Activated CD4-positive, alpha-beta T cell treated with anti-CD3 and anti-CD28 coated beads, Interleukin-2, amount 50 U/mL, for 1 hour (primary cell): ENCODE results near the gene DDX56.

Source experiments
- DNase-seq: peaks from one replicate; pipeline ENCODE4 v3.0.0-alpha.2; 2020

DDX56 gene

GRCh38 chr7:44534087-44534486 lies 39.6 kb downstream of the DDX56 start:
- no peak for DNase-seq

GRCh38 chr7:44533301-44534055 lies 40.2 kb downstream of the DDX56 start:
- no peak for DNase-seq

GRCh38 chr7:44531421-44532380 lies 42.0 kb downstream of the DDX56 start:
- no peak for DNase-seq

GRCh38 chr7:44530990-44531389 lies 42.7 kb downstream of the DDX56 start:
- DNase-seq: no peak

GRCh38 chr7:44524811-44525388 lies 48.8 kb downstream of the DDX56 start:
- no peak for DNase-seq

- DNase-seq: no peak
These were observed 51.4 kb downstream of the DDX56 start for GRCh38 chr7:44522315-44522714.

- DNase-seq: no peak
These were observed 52.2 kb downstream of the DDX56 start for GRCh38 chr7:44521347-44522095.

- DNase-seq: no peak
These were observed 53.1 kb downstream of the DDX56 start for GRCh38 chr7:44520574-44520973.

GRCh38 chr7:44519546-44519945 lies 54.2 kb downstream of the DDX56 start:
- DNase-seq: no peak

GRCh38 chr7:44518761-44519160 lies 54.9 kb downstream of the DDX56 start:
- no peak for DNase-seq

GRCh38 chr7:44517175-44517574 lies 56.5 kb downstream of the DDX56 start:
- no peak for DNase-seq
